PC-3 (cell line): ENCODE data around the gene INSIG1. TPM values are rescaled to one million over a fixed set of nuclear protein-coding genes. Genes with fewer than 3 reads are reported as not detected.
A peak's percentile ranks its signal among the peaks of the same experiment; 100 is the strongest.

Source experiments
- ATAC-seq: fragments of 200-7000 bp; cut with Tn5 transposase; 2 replicates; pipeline ENCODE4 v1.9.1; 2020; ENCODE audit warnings: mild to moderate bottlenecking, moderate library complexity
- BruUV-seq: library from RNA; stranded (reverse); fragments of 400-500 nt; replicated peaks from 2 replicates; lab custom pipeline; 2021; lab: Mats Ljungman, UMichigan
- CTCF ChIA-PET: fragments of 300-600 bp; sonication (Branson Sonifier 250); formaldehyde crosslinking; loops from one replicate; lab custom pipeline; 2022; ENCODE audit warnings: antibody characterized with exemption; lab: Charles Lee
- POLR2A ChIA-PET: fragments of 300-600 bp; sonication (Branson Sonifier 250); formaldehyde crosslinking; loops from one replicate; lab custom pipeline; 2022; ENCODE audit warnings: antibody characterized with exemption; ENCODE audit not compliant: unreplicated experiment; lab: Charles Lee
- DNase-seq: peaks from one replicate; pipeline ENCODE4 v3.0.0-alpha.2; 2015
- H2AFZ ChIP-seq: fragments of 300-600 bp; sonication (generic); 2 replicates; pipeline ENCODE4 v1.6.0; 2016; ENCODE audit warnings: antibody characterized with exemption, low read length
- H3F3A ChIP-seq: fragments of 300-600 bp; sonication (generic); one replicate; pipeline ENCODE4 v1.6.0; 2017; ENCODE audit warnings: antibody characterized with exemption, low read length, control low read depth, mild to moderate bottlenecking; ENCODE audit not compliant: unreplicated experiment
- H3K27ac ChIP-seq: fragments of 300-600 bp; sonication (generic); 2 replicates; pipeline ENCODE4 v1.5.1; 2016; ENCODE audit warnings: mild to moderate bottlenecking, low read length
- H3K27me3 ChIP-seq: fragments of 300-600 bp; sonication (generic); 2 replicates; pipeline ENCODE4 v1.6.1; 2016; ENCODE audit warnings: low read length, mixed read lengths
- H3K36me3 ChIP-seq: fragments of 300-600 bp; sonication (generic); 2 replicates; pipeline ENCODE4 v1.6.1; 2016; ENCODE audit warnings: low read depth, mixed run types, low read length, mixed read lengths
- H3K4me1 ChIP-seq: fragments of 300-600 bp; sonication (generic); 2 replicates; pipeline ENCODE4 v1.5.1; 2016; ENCODE audit warnings: low read length; ENCODE audit not compliant: insufficient read depth
- H3K4me2 ChIP-seq: fragments of 300-600 bp; sonication (generic); 2 replicates; pipeline ENCODE4 v1.6.0; 2016; ENCODE audit warnings: low read length
- H3K4me3 ChIP-seq: fragments of 300-600 bp; sonication (generic); 2 replicates; pipeline ENCODE4 v1.5.1; 2016; ENCODE audit warnings: mild to moderate bottlenecking, low read length, mixed read lengths
- H3K79me2 ChIP-seq: fragments of 300-600 bp; sonication (generic); 2 replicates; pipeline ENCODE4 v1.6.1; 2017; ENCODE audit warnings: low read length, mixed read lengths
- H3K9ac ChIP-seq: fragments of 300-600 bp; sonication (generic); 2 replicates; pipeline ENCODE4 v1.6.0; 2016; ENCODE audit warnings: mild to moderate bottlenecking, low read length
- H3K9me2 ChIP-seq: fragments of 300-600 bp; sonication (generic); replicated peaks from 2 replicates; pipeline ENCODE4 v1.6.1; 2016; ENCODE audit warnings: mixed run types, low read length, mixed read lengths
- H3K9me3 ChIP-seq: fragments of 300-600 bp; sonication (generic); 2 replicates; pipeline ENCODE4 v1.6.1; 2016; ENCODE audit warnings: low read length, mixed read lengths
- H4K20me1 ChIP-seq: fragments of 300-600 bp; sonication (generic); 2 replicates; pipeline ENCODE4 v1.6.1; 2016; ENCODE audit warnings: low read length, mixed read lengths
- EZH2 ChIP-seq: fragments of 300-600 bp; sonication (generic); IDR thresholded peaks from one replicate; pipeline ENCODE4 v1.6.1; 2017; ENCODE audit warnings: antibody characterized with exemption, mild to moderate bottlenecking, low read length; ENCODE audit not compliant: unreplicated experiment
- EZH2phosphoT487 ChIP-seq: fragments of 300-600 bp; sonication (generic); IDR thresholded peaks from 2 replicates; pipeline ENCODE4 v1.6.1; 2018; ENCODE audit warnings: mild to moderate bottlenecking, antibody characterized with exemption, low read length, borderline replicate concordance
- intact Hi-C: fragments of 100-400 bp; cut with micrococcal nuclease; formaldehyde crosslinking; loops from 2 replicates; pipeline ENCODE4 v1.9.0; 2023
- total RNA-seq: library from RNA; depleted of rRNA; stranded (reverse); fragments of >200 nt; gene quantifications from 2 replicates; pipeline ENCODE4 v1.2.3, GENCODE V29; 2014
- TF ChIP-seq, protein P1 (sequence below): fragments of 300-600 bp; sonication (generic); conservative IDR thresholded peaks from 2 replicates; pipeline ENCODE4 v1.5.1; 2017; ENCODE audit warnings: antibody characterized with exemption, low read depth, mild to moderate bottlenecking, low read length

The INSIG1 gene
- total RNA-seq, 1 experiment from 2014 or later, result 83.3 TPM

DNA sequence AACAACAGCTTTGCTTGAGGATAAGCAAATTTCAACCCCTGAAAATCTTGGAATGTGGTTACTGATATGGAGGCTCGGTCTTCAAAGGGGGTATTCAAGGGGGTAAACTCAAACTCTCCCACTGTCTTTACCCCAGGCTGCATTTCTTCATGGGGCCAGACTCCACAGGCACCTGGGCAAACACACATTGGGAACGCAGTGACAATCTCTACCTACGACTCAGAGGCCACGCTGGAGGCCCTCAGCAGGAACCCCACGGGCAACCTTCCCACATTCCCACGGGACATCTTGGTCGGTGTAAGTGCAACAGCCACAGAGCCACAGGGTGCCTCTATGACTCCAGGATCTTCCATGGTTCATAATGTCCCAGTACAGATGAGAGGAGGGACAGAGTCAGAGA, 2.2 kb upstream of the INSIG1 start:
- Histone ChIP-seq H3K36me3 (peaks cover 5% of the 10 kb centered on the region; the same call in 1 of the 2 replicates), H3K27me3 (no peaks in the 10 kb centered on the region), H3K9me2 (no peaks in the 10 kb centered on the region), H4K20me1 (peaks cover 18% of the 10 kb centered on the region), H3K9me3 (no peaks in the 10 kb centered on the region), H3K4me1 (peaks cover 33% of the 10 kb centered on the region), H3F3A (no peaks in the 10 kb centered on the region), H3K4me3 (no peak overlapping the region), H2AFZ (no peak overlapping the region), H3K4me2 (no peak overlapping the region), H3K79me2 (peaks cover 25% of the 10 kb centered on the region), H3K27ac (no peak overlapping the region), H3K9ac (no peak overlapping the region)
- ATAC-seq, result no peak
- intact Hi-C loops, result no loop called here
- POLR2A ChIA-PET, result no interaction called here
- TF ChIP-seq EZH2 (no peak), EZH2phosphoT487 (no peak)
- TF ChIP-seq, protein P1, sequence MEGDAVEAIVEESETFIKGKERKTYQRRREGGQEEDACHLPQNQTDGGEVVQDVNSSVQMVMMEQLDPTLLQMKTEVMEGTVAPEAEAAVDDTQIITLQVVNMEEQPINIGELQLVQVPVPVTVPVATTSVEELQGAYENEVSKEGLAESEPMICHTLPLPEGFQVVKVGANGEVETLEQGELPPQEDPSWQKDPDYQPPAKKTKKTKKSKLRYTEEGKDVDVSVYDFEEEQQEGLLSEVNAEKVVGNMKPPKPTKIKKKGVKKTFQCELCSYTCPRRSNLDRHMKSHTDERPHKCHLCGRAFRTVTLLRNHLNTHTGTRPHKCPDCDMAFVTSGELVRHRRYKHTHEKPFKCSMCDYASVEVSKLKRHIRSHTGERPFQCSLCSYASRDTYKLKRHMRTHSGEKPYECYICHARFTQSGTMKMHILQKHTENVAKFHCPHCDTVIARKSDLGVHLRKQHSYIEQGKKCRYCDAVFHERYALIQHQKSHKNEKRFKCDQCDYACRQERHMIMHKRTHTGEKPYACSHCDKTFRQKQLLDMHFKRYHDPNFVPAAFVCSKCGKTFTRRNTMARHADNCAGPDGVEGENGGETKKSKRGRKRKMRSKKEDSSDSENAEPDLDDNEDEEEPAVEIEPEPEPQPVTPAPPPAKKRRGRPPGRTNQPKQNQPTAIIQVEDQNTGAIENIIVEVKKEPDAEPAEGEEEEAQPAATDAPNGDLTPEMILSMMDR, result no peak
- CTCF ChIA-PET, result no interaction called here
- BruUV-seq, result no TSS peak
- no peak for DNase-seq

DNA sequence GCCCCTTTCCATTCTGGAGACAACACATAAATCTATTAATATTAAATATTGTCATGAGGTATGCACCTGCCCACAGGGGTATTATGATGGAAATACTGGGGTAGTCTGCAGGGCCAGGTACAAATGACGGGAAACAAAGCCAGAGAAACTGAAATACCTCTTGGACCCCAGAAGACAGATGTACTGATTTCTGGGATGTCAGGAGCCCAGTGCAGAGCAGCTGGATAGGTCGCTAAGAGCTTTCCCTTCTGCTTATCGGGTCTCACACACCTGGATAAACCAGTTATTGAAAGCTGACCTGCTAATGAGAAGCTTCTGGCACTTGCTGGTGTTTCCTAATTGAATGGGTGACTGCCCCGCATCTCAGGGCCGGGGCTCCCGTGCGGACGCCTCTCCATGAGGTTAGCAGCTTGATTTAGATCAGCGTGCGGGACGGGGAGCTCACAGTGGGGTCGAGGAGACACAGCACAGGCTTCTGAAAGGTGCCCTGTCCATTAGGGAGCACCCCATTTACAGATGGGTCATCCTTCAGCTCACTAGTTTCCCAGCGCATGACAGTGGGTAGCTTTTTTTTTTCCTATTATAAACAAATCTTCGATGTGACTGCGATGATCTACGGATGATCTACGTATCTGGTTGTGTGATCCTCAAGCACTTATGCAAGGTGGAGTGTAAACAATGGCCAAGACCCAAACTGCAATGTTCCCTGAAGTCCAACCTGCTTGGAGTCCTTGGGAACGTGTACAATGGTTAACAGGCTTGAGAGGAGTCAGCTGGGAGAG, 1.5 kb upstream of the INSIG1 start:
- Histone ChIP-seq H3K27ac (peak overlapping the region; percentile 91), H4K20me1 (peaks cover 25% of the 10 kb centered on the region), H3K4me3 (peak overlapping the region; percentile 74), H3K79me2 (peaks cover 32% of the 10 kb centered on the region), H3K4me1 (peaks cover 33% of the 10 kb centered on the region), H2AFZ (no peak overlapping the region), H3K4me2 (peak overlapping the region; percentile 97), H3K27me3 (no peaks in the 10 kb centered on the region), H3K9me3 (no peaks in the 10 kb centered on the region), H3K9ac (peak overlapping the region; percentile 92), H3K36me3 (peaks cover 5% of the 10 kb centered on the region; the same call in 1 of the 2 replicates), H3K9me2 (no peaks in the 10 kb centered on the region), H3F3A (no peaks in the 10 kb centered on the region)
- TF ChIP-seq EZH2phosphoT487 (no peak), EZH2 (no peak)
- TF ChIP-seq, protein P1, result no peak
- BruUV-seq, result TSS peak; percentile 56
- ATAC-seq, result no peak
- ChIA-PET CTCF (no interaction called here), POLR2A (no interaction called here)
- DNase-seq, result no peak
- intact Hi-C loops, result loop anchor here (2.0 kb wide), 1 partner anchor 293 kb away; the partner anchor contains the start of gene PAXIP1
